NT2/D1 (cell line): Measurements from ENCODE around the gene IQSEC3.

Experiments used
- DNase-seq: peaks from one replicate; pipeline ENCODE4 v3.0.0-alpha.2; 2011; ENCODE audit warnings: low read depth, low spot score
- H3K27me3 ChIP-seq: 2 replicates; pipeline ENCODE4 v1.6.0; 2011; ENCODE audit warnings: mild to moderate bottlenecking; ENCODE audit not compliant: insufficient read length, insufficient read depth
- H3K36me3 ChIP-seq: 2 replicates; pipeline ENCODE4 v1.6.1; 2011; ENCODE audit warnings: mild to moderate bottlenecking, low read length, mixed read lengths; ENCODE audit not compliant: insufficient read depth, insufficient read length
- H3K4me1 ChIP-seq: 2 replicates; pipeline ENCODE4 v1.5.1; 2011; ENCODE audit not compliant: insufficient read depth, insufficient read length
- H3K4me3 ChIP-seq: 2 replicates; pipeline ENCODE4 v1.5.1; 2011; ENCODE audit warnings: low read depth; ENCODE audit not compliant: insufficient read length
- H3K9ac ChIP-seq: 2 replicates; pipeline ENCODE4 v1.6.0; 2011; ENCODE audit warnings: low read depth; ENCODE audit not compliant: insufficient read length
- H3K9me3 ChIP-seq: 2 replicates; pipeline ENCODE4 v1.5.1; 2011; ENCODE audit warnings: mild to moderate bottlenecking, low read length; ENCODE audit not compliant: insufficient read depth
- SUZ12 ChIP-seq: IDR thresholded peaks from 2 replicates; pipeline ENCODE4 v1.6.1; 2011; ENCODE audit not compliant: insufficient read length, insufficient read depth; ENCODE audit errors: extremely low read depth
- YY1 ChIP-seq: IDR thresholded peaks from 2 replicates; pipeline ENCODE4 v1.6.1; 2011; ENCODE audit not compliant: insufficient read length, insufficient read depth
- ZNF274 ChIP-seq: IDR thresholded peaks from 2 replicates; pipeline ENCODE4 v1.6.1; 2011; ENCODE audit warnings: mild to moderate bottlenecking, low read depth, low read length

IQSEC3 gene

DNA sequence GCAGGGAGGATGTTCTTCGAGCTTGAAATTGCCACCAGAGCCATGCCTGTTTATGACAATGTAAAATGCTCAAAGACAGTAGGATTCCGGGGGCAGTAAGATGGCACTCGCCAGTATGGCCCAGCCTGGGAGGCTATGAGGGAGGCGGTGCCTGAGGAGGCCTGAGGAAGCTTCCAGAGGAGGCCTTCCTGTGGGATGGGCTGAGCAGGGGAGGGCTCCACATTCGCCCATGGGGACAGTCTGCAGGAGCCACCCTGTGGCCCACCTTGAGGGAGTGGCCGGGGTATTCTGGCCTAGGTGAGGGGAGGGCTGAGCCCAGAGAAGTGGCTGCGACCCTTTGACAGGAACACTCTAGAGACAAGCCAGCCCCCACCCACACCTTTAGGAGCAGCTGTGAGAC lies 50.7 kb downstream of the IQSEC3 start:
- Histone ChIP-seq H3K4me1 (peaks cover 6% of the 10 kb centered on the region), H3K27me3 (no peaks in the 10 kb centered on the region), H3K9ac (no peak overlapping the region), H3K9me3 (no peaks in the 10 kb centered on the region), H3K36me3 (no peaks in the 10 kb centered on the region), H3K4me3 (no peak overlapping the region)
- no peak for DNase-seq
- TF ChIP-seq SUZ12 (no peak), YY1 (no peak), ZNF274 (no peak)

DNA sequence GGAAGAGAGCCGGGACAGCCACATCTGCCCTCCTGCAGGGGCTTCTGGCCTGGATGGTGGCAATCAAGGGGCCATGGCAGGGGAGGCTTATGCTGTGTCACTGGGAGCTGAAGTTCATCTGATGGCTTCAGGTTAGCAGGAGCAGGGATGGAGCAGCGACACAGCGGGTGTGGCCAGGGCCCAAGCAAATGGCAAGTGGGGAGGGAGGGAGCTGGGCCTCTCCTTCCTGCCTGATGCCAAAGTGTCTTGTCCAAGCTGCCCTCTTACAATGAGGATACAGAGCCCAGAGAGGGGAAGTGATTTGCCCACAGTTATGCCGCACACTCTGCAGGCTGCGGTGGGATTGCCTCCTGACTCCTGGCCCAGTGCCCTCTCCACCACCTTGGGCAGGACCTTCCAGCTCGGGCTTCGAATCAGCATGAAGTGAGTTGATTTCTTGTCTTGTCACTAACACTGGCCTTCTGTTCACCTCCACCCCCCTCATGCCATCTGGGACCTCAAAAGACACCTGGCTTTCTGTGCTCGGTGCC lies 51.3 kb downstream of the IQSEC3 start:
- peaks cover 4% of the 10 kb centered on the region for H3K4me1 ChIP-seq
- H3K27me3 ChIP-seq: no peaks in the 10 kb centered on the region
- no peaks in the 10 kb centered on the region for H3K9me3 ChIP-seq
- DNase-seq: no peak
- H3K36me3 ChIP-seq: no peaks in the 10 kb centered on the region
- no peak overlapping the region for H3K4me3 ChIP-seq
- TF ChIP-seq SUZ12 (no peak), YY1 (no peak), ZNF274 (no peak)
- no peak overlapping the region for H3K9ac ChIP-seq

GRCh38 chr12:118591-118990 lies 52.0 kb downstream of the IQSEC3 start:
- Histone ChIP-seq H3K9ac (no peak overlapping the region), H3K27me3 (no peaks in the 10 kb centered on the region), H3K9me3 (no peaks in the 10 kb centered on the region), H3K4me3 (no peak overlapping the region), H3K4me1 (peaks cover 4% of the 10 kb centered on the region), H3K36me3 (no peaks in the 10 kb centered on the region)
- TF ChIP-seq SUZ12 (no peak), YY1 (no peak)
- DNase-seq: no peak

- Histone ChIP-seq H3K9me3 (no peaks in the 10 kb centered on the region), H3K4me3 (no peak overlapping the region), H3K27me3 (no peaks in the 10 kb centered on the region), H3K4me1 (peaks cover 12% of the 10 kb centered on the region), H3K36me3 (no peaks in the 10 kb centered on the region), H3K9ac (no peak overlapping the region)
- DNase-seq: no peak
- TF ChIP-seq YY1: no peak
- no peak for TF ChIP-seq ZNF274
- TF ChIP-seq SUZ12: no peak
Observed at GRCh38 chr12:120951-121350, 54.4 kb downstream of the IQSEC3 start.

GRCh38 chr12:121647-122046 lies 55.1 kb downstream of the IQSEC3 start:
- TF ChIP-seq ZNF274: no peak
- no peak for TF ChIP-seq SUZ12
- TF ChIP-seq YY1: no peak
- Histone ChIP-seq H3K4me3 (no peak overlapping the region), H3K4me1 (peaks cover 12% of the 10 kb centered on the region), H3K9me3 (no peaks in the 10 kb centered on the region), H3K27me3 (no peaks in the 10 kb centered on the region), H3K9ac (no peak overlapping the region), H3K36me3 (no peaks in the 10 kb centered on the region)
- DNase-seq: no peak

DNA sequence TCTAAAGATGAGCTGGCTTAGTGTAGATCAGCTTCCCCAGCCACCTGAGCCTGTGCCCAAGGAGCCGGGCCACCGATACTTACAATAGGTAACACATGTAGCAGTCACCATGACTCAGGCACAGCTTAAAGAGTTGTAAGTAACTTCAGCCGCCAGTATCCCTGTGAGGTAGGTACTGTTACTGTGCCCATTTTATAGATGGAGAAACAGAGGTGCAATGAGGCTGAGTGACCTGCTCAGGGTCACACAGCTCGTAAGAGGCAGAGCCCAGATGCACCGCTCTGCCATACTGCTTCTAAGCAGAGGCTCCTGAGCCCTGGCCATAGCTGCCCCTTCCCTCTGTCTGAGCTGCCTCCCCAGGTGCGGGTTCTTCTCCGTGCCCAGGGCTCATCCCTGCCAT lies 58.5 kb downstream of the IQSEC3 start:
- H3K36me3 ChIP-seq: no peaks in the 10 kb centered on the region
- no peak overlapping the region for H3K9ac ChIP-seq
- DNase-seq: no peak
- H3K4me1 ChIP-seq: peaks cover 15% of the 10 kb centered on the region
- TF ChIP-seq SUZ12: no peak
- no peak for TF ChIP-seq YY1
- no peak for TF ChIP-seq ZNF274
- no peak overlapping the region for H3K4me3 ChIP-seq
- no peaks in the 10 kb centered on the region for H3K9me3 ChIP-seq
- H3K27me3 ChIP-seq: no peaks in the 10 kb centered on the region

DNA sequence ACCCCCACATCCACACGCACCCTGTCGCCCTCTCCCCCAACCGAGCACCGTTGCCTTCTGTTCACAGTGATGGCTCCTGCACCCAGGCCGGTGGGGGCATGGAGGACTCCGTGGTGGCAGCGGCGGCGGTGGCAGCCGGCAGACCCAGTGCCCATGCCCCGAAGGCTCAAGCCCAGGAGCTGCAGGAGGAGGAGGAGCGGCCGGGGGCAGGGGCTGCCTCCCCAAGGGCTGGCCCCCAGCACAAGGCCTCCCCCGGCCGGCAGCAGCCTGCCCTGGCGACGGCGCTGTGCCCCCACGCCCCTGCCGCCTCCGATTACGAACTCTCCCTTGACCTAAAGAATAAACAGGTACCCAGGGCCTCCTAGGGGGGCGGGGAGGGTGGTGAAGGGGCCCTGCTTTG lies 59.0 kb downstream of the IQSEC3 start:
- Histone ChIP-seq H3K4me1 (peaks cover 15% of the 10 kb centered on the region), H3K9ac (no peak overlapping the region), H3K36me3 (no peaks in the 10 kb centered on the region), H3K27me3 (no peaks in the 10 kb centered on the region), H3K4me3 (no peak overlapping the region), H3K9me3 (no peaks in the 10 kb centered on the region)
- DNase-seq: no peak
- no peak for TF ChIP-seq ZNF274

DNA sequence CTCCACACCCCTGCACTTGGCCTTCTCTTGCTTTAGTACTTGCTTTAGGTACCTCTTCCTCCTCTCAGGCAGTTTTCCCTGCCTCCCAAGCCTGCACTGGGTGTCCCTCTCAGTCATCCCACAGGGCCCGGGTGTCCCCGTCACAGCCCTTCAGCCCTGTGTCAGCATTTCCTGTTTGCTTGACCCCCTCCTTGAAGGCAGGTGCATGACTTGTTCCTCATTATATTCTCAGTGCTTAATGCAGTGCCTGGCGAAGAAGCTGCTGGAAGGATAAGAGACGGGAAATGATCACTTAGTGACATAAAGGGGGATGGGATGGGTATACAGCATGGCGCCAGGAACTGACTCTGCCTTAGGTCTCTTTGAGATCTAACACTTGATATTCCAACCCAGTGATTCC lies 61.5 kb downstream of the IQSEC3 start:
- Histone ChIP-seq H3K9me3 (no peaks in the 10 kb centered on the region), H3K4me3 (no peak overlapping the region), H3K36me3 (no peaks in the 10 kb centered on the region), H3K4me1 (peaks cover 15% of the 10 kb centered on the region), H3K27me3 (no peaks in the 10 kb centered on the region), H3K9ac (no peak overlapping the region)
- TF ChIP-seq ZNF274: no peak
- no peak for DNase-seq
